SIG-M5 (cell line): Measurements from ENCODE around the gene TERT.
"Not testable (repeated sequence)": the region's sequence is repeated elsewhere in the genome, so short reads cannot be mapped to it uniquely, and the experiment has no call there.

Source experiments
- DNase-seq: peaks from one replicate; lab custom pipeline; 2025; lab: John Stamatoyannopoulos, UW

The TERT gene

DNA sequence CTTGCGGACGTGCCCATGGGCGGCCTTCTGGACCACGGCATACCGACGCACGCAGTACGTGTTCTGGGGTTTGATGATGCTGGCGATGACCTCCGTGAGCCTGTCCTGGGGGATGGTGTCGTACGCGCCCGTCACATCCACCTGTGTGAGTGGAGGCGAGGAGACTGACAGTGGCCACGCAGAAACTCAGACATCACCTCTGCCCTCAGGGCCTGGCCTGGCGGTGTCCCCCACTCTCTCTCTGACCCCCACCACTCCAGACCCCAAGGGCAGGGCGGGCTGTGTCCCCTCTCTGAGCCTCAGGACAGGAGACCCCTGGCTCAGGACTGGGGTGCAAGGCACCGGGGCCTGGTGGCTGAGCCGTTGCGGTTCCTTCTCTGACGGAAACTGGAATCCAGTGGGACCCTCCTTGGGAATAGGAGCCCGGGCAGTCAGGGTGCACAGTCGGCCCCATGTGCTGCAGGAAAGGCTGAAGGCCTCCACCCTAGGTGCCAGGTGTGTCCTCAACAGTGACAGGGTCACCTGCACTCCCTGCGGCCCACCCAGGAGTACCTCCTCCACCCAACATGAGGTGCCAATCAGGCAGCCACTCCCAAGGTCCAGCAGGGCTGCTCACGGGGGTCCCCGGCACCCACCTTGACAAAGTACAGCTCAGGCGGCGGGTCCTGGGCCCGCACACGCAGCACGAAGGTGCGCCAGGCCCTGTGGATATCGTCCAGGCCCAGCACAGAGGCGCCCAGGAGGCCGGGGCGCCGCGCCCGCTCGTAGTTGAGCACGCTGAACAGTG, 16.0 kb downstream of the TERT start:
- DNase-seq = no peak

DNA sequence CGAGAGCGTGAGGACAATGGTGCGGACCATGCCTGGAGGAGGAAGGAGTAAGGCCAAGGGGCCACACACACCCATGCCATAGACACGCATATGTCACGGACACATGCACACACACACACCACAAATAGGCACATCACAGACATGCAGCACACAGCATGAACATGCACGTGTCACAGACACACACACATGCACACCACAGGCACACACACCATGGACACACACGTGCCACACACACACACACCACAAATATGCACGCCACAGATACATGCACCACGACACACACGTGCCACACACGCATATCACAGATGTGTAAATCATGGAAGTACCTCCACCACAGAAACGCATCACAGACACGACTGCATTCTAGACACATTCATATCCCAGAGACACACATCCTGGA, 16.7 kb downstream of the TERT start:
- no peak for DNase-seq

DNA sequence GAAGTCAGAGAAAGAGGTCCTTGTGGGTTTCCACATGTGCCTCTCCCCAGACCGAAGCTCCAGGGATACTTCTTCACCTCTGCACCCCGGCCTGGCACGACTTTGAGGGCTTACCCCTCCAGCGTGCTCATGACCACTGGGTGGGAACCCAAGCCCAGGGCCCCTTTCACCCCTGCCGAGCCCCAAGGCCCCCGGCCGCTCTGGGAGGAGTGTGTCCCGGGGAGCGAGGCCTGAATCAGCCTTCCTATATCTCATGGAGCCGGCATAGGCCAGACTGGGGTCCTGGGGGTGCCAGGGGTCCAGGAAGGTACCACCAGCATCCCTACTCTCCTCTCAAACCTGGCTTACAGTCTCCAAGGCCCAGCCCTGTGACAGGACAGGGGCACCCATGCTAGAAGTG, 17.1 kb downstream of the TERT start:
- no peak for DNase-seq

DNA sequence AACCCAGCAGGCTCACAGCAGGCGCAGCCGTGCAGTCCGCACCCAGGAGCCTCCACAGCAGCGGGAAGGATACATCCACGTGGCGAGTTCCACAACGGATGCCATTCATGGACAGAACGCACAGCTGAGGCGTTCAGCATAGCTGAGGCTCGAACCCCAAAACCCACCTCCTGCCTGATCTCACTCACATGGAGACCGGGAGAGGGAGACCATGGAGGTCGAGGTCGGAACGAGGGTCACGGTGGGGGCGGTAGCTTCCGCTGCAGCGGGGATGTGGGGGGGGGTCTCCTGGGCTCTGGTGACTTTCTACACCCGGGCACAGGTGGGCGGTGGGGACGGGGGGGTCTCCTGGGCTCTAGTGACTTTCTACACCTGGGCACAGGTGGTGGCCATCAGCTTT, 17.5 kb downstream of the TERT start:
- DNase-seq = no peak

DNA sequence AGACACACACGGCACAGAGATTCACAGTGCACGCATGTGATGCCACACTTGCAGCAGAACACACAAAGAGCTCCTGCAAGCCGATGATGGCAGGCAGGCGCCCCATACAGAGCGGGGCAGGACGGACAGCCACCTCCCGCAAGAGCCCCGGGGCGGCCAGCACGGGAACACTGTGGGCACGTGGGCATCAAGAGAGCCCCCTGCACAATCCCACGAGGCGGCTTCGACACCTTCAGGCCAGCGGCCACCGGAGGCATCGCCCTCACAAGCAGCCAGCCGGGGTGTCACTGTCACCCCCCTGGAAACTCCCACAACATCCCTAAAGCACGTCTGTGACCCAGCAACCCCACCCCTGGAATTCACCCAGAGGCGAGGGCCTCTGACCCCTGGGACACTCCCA, 17.9 kb downstream of the TERT start:
- no peak for DNase-seq

DNA sequence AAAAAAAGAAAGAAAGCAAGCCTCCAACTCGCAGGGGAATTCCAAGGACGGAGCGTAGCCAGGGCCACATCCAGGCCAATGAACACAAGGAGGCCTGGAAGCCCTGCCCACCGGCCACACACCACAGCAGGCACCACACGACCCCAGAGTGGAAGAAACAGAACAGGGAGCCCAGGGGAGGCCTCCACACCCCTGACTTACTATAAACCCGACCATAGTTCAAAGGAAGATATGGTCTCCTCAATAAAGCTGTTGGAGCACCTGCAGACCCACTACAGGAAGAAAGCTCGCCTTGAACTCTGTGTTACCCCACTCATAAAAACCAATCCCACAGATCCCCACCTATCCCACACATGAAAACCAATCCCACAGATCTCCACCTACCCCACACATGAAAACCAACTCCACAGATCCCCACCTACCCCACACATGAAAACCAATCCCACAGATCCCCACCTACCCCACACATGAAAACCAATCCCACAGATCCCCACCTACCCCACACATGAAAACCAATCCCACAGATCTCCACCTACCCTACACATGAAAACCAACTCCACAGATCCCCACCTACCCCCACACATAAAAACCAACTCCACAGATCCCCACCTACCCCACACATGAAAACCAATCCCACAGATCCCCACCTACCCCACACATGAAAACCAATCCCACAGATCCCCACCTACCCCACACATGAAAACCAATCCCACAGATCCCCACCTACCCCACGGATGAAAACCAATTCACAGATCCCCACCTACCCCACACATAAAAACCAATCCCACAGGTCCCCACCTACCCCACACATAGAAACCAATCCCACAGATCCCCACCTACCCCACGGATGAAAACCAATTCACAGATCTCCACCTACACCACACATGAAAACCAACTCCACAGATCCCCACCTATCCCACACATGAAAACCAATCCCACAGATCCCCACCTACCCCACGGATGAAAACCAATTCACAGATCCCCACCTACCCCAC, 19.2 kb downstream of the TERT start:
- DNase-seq = not testable (repeated sequence)

DNA sequence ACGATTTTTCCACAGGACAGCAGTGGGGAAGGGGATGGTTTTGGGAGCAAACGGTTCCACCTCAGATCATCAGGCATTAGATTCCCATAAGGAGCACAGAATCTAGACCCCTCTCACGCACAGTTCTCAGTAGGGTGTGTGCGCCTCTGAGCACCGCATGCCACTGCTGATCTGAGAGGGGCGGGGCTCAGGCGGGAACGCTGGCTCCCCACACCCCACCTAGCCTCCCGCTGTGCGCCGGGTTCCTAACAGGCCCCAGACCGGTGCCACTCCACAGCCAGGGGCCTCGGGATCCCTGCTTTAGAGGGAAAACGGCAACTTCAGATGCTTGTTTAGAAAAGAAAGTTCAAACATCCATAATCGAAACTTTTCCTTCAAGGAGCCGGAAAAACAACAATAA, 20.4 kb downstream of the TERT start:
- DNase-seq = no peak

DNA sequence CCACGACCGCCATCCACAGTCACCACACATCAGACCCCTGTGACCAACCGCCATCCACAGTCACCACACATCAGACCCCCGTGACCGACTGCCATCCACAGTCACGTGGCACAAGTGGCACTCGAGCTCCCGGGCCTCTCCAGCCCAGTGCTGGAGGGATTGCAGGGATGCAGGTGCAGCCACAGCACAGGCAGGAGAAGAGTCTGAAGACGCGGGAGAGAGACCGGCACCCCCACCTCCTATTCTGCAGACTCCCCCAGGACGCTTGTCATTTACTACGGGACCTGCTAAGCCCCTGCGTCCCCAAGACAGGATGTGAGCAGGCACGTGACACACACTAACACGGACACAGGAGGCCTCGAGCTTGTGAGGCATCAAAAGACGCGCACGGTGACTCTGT, 21.1 kb downstream of the TERT start:
- no peak for DNase-seq

DNA sequence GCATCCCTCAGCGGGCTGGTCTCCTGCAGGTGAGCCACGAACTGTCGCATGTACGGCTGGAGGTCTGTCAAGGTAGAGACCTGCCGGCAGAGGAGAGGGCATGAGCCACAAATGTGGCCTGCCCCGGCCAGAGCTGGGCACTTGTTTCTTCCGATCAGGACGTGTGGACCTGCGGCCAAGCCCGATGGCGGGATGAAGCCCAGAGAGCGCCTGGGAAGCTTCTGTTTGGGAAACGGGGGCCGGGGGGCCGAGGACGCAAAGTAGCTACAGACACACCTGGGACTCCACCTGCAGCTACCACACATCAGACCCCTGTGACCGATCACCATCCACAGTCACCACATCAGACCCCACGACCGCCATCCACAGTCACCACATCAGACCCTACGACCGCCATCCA, 22.7 kb downstream of the TERT start:
- DNase-seq = no peak

DNA sequence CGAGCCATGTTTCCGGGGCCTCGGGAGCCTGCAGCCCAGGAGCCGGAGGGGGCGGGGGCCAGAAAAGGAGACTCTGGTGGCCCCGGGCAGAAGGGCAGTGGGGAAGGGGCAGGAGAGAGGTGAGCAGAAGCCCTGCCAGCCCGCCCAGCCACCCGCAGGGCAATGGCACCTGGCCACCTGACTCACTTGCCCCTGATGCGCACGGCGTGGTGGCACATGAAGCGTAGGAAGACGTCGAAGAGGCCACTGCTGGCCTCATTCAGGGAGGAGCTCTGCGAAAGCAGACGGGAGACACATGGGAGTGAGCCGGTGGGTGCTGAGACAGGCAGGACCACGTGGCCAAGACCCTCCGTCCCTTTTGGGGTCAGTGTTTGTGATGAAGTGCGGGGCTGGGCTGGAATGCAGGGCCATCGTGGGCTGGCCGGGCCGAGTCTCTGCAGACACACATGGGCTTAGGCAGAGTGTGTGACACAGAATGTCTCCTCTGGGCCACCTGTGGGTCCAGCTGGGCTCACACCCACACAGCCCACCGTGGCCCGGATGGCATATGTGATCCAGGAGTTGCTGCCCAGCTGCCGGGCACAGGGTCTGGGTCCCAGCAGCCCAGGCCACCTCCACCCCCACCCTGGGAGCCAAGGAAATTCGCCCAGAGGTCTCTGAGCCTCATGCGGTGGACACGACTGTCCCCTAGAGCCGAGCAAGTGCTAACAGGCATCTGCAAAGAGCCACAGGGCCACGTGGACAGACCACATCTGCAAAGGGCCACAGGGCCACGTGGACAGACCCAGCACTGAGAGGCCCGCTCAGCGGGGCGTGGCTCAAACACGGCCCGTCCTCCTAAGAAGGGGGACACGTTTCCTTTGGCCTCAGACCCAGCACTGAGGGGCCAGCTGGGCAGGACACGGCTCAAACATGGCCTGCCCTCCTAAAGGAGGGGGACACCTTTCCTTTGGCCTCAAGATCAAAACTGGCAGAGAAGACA, 23.6 kb downstream of the TERT start:
- DNase-seq = no peak

DNA sequence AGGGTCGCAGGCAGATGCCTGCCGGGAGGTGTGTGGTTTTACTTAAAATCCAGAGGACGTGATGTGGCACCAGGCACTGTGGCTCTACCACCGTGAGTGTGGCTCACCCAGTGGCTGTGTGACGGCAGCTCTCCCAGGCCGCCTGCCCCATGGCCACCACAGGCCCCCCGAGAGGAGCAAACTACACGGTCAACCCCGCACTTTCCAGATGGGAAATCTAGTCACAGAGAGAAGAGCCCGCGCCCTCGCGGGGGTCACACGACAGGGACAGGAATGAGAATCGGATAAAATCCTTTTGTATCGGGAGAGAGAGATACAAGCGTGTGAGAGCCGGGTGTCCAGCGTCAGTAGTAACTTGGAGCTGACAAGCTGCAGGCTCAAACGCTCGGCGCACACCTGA, 24.4 kb downstream of the TERT start:
- no peak for DNase-seq

DNA sequence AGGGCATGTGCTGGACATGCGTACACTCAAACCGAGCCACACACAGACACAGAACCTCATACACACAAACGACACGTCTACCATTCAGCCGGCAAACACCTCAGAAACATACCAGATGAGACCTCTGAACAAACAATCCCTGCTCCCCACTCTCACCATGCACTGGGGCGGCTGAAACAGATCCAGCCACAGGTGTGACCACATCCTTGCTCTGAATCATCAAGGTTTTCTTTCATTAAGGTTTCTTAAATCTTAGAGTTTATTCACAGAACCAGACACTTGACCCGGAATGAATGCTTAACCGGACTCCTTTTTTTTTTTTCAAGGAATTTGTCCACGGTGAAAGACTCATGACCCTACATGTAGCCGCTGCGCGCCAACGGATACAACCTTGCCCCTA, 26.2 kb downstream of the TERT start:
- no peak for DNase-seq

DNA sequence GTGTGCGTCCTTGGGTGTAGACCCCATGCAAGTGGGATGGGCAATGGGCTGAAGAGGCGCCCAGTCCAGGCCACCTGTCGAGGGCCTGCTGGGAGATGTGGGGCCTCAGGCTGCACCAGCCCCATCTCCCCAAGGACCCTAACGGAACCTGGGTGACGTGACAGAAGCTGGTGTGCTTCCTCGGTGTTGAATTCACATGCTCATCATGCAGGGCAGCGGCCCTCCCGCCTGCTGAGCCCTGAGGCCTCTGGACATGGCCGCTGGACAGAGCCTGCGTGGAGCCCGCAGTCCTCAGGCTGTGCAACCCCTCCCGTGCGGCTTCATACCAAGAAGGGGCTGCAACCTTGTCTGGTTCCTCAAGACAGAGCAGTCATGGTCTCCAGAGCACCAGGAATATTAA, 26.8 kb downstream of the TERT start:
- DNase-seq = no peak

DNA sequence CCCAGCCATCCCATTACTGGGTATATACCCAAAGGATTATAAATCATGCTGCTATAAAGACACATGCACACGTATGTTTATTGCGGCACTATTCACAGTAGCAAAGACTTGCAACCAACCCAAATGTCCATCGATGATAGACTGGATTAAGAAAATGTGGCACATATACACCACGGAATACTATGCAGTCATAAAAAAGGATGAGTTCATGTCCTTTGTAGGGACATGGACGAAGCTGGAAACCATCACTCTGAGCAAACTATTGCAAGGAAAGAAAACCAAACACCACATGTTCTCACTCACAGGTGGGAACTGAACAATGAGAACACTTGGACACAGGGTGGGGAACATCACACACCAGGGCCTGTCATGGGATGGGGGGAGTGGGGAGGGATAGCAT, 27.4 kb downstream of the TERT start:
- not testable (repeated sequence) for DNase-seq

DNA sequence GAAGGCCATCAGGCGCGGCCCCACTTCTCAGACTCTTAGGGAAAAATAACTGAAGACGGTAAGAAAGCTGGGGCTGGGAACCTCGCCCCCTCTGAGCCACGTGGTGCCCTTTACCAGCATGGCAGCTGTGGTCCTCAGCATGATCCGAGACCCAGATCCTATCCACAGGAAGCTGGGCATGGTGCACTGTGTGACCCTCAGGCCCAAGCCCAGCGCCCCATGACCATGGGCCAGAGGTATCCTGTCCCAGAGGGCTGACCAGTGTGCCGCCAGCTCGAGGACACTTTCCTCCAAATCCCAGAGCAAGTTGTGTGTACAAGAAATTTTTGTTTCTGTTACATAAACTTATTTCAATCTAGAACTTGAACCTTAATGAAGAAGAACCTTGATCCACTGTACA, 28.1 kb downstream of the TERT start:
- no peak for DNase-seq

DNA sequence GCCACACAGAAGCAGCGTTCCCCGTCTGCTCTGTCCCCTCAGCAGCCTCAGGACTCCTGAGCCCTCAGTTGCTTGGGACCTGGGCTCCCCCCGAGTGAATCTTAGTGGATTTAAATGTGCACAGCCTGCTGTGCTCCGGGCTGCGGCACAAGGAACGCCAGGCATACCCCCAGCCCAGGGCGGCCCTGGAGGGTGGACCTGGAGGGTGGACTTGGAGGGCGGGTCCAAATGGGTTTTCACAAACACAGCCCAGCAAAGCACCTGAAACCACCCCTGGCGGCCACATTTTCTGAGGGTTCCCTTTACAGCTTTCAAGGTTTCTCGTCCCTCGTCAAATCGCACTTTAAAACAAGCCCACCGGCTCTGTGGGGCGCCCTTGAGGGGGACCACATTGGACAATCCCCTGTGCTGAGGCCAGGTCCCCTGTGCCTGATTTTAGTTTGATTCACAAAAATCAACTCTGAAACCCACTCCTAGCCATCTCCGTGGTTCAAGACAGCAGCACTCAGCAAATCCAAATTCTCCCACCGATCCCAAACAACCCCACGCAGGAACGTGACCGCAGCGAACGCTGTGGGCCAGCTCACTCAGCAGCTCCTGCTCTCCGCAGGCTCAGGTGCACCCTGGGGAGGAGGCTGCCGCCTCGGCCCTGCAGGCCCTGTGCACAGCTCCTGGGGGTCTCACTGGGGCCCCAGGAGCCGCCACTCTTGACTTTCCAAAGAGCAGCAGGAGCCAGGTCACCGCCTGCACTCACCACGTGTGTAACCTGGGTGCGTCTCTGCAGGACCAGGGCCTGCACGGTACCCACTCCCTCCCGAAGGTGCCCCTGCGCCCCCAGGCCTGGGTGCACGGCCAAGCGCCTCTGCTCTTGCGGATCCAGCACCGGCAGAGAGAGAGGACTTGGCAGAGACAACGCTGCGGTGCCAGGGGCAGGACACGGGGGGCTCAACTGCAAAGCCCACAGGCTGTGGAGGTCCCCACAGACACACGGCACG, 29.1 kb downstream of the TERT start:
- no peak for DNase-seq

DNA sequence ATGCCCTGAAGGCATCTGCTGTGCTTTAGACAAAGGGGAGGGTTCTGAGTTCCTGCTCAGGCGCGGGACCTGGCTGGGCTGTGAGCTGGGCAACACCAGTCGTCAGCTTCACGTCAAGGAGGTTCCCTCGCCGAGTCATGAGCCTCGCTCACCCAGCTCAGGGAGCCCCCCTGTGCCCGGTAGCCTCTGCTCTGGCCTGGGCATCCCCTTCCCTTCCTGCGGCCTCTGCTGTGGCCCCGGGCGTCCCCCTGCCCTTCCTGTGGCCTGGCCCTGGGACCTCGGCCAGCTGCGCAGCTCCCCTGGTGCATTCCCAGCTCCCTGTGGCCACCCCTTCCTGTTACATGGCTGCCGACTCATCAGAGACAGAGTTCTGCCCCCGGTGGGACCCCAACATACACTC, 29.8 kb downstream of the TERT start:
- no peak for DNase-seq

DNA sequence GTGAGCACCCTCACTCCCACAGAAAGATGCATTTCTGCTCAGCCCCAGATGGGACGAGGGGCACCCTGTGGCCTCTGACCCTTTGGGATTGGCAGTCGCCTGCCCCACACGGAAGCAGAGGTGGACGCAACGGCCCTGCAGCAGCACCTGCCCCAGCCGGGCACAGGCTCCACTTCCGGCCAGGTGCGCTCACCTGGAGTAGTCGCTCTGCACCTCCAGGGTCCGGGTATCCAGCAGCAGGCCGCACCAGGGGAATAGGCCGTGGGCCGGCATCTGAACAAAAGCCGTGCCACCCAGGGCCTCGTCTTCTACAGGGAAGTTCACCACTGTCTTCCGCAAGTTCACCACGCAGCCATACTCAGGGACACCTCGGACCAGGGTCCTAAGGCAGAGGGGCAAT, 30.7 kb downstream of the TERT start:
- DNase-seq = no peak

DNA sequence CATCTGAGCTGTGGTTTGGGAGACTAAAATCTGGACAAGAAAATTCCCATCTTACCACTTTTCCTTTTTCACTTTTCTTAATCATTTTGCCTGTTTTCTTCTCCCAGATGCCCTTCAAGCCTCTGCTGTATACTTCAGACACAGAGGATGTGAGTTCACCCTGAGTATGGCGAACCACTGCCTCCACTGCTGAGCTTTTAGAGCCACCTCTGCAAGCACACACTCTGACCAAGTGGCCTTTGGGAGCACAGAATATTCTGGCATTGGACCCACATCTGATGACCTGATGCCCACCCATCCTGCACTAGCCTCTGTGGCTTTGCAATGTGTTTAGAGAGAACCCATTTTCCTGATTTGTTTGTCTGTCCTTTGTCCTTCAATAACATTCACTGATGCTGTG, 32.5 kb downstream of the TERT start:
- no peak for DNase-seq

DNA sequence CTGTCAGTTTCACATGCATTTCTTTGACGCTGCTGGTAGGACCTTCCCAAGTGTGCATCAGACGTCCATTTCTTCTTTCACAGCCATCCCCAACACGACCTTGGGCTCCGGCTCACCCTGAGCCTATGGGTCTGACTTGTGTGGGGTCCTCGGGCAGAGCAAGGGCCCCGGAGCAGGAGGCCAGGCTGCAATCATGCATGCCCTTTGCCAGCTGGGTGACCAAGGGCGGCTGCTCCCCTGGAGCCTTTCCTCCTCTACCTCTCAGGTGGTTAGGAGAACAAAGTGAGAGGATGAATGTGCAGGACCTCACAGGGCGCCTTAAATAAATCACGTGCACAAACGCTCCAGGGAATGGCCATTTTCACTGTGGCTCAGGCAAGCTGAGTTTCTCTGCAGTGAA, 33.2 kb downstream of the TERT start:
- DNase-seq = no peak
